ENCODE data around the gene KRT80. TPM values are rescaled to one million over a fixed set of nuclear protein-coding genes. Genes with fewer than 3 reads are reported as not detected.

KRT80 gene
- total RNA-seq, 2 donors from 2014 or later: not detected

DNA sequence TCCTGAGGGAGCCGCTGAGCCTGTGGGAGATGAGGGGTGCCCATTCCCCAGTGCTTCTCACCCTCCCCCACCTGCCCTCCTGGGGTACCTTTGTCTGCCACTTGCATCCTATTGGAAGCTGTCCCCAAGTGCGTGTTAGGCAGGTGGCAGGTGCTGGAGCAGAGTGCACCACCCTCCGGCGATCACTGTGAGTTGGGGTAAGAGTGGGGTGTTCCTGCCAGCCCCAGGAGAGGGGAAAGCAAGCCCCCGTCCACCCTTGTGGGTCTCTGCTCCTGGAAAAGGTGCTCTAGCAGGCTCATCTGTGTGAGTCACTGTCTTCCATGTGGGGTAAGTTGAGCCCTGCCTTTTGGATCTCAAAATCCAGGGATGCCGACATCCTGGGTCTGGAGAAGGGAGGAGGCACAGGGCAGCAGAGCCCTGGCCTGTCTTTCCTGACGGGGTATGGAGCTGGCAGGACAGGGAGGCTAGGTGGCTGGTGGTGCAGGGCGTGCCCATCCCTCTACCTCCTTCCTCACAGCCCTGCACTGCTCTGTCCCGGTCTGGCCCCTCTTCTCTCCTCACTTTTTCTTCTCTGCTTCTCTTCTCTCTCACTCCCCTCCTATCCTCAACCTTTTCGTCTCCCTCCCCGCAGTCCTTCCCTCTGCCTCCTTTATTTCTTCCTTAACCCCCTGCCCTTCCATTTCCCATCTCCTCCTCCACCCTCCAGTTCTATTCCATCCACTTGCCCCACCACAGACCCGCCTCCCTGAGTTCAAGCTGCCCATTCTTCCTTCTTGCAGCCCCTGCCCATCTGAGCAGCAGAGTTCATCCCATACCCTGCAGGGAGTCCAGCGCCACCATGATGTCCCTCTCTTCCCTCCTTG, 21.1 kb upstream of the KRT80 start:
- no peak for DNase-seq
- Mint-ChIP-seq H3K36me3 (ENCODE audit: insufficient read depth in 2 of 2) (no peaks in the 10 kb centered on the region), H3K4me1 (ENCODE audit: low read depth) (no peaks in the 10 kb centered on the region), H3K9me3 (no peaks in the 10 kb centered on the region), H3K27me3 (ENCODE audit: low read depth) (peaks cover 32% of the 10 kb centered on the region), H3K27ac (no peak overlapping the region), H3K4me3 (no peak overlapping the region)
- ATAC-seq (replicated peaks in 1 of 2): no peak

DNA sequence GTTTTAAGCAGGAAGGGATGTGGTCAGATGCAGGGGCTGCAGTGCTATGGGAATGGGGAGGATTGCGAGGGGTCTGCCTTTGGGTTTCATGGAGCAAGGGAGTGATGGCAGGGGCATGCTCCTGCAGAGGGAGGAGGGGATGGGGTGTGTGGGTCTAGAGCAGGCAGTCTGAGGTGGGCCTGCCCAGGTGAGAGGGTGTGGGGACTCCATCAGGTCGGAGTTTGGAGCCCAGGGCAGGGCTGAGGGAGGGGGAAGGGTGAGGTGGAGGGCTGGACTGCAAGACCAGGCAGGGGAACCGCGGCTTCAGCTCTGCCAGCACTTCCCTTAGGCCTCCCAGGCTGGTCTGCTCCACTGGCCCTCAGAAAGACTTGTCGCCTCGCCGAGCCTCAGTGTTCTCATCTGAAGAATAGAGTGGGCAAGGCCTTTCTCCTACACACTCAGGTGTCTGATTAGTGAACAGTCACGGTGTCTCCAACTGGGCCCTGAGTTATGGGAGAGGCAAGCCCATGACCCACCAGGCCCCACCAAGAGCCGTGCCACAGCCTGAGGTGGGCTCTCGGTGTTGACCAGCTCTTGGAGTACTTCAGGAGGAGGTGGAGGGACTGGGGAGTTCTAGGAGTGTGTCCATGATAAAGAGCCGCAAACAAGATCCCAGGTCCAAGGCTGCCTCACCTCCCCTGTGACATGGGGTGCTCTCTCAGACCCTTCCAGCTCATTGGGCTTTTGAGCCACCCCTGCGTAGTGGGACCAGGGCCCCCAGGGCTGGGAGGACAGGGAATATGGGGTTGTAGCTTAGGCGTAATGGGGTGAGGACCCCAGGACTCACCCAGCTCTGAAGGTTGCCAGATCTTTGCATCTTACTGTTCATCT, 20.1 kb upstream of the KRT80 start:
- no peaks in the 10 kb centered on the region for H3K9me3 Mint-ChIP-seq
- no peaks in the 10 kb centered on the region for H3K4me1 Mint-ChIP-seq (ENCODE audit: low read depth)
- H3K36me3 Mint-ChIP-seq (ENCODE audit: insufficient read depth in 2 of 2): no peaks in the 10 kb centered on the region
- H3K4me3 Mint-ChIP-seq: no peak overlapping the region
- no peak for DNase-seq
- no peak overlapping the region for H3K27ac Mint-ChIP-seq
- peaks cover 26% of the 10 kb centered on the region for H3K27me3 Mint-ChIP-seq (ENCODE audit: low read depth)
- ATAC-seq (replicated peaks in 1 of 2): no peak

- no peak for DNase-seq
- Mint-ChIP-seq H3K9me3 (no peaks in the 10 kb centered on the region), H3K4me3 (no peak overlapping the region), H3K27ac (no peak overlapping the region), H3K4me1 (ENCODE audit: low read depth) (no peaks in the 10 kb centered on the region), H3K36me3 (ENCODE audit: insufficient read depth in 2 of 2) (no peaks in the 10 kb centered on the region), H3K27me3 (ENCODE audit: low read depth) (peaks cover 26% of the 10 kb centered on the region)
- ATAC-seq (replicated peaks in 1 of 2): no peak
Measured at GRCh38 chr12:52210925-52211650, 19.3 kb upstream of the KRT80 start.

GRCh38 chr12:52210186-52210924, 18.5 kb upstream of the KRT80 start:
- no peak for DNase-seq
- no peak for ATAC-seq (replicated peaks in 1 of 2)
- Mint-ChIP-seq H3K4me3 (no peak overlapping the region), H3K36me3 (ENCODE audit: insufficient read depth in 2 of 2) (no peaks in the 10 kb centered on the region), H3K4me1 (ENCODE audit: low read depth) (no peaks in the 10 kb centered on the region), H3K27me3 (ENCODE audit: low read depth) (peaks cover 22% of the 10 kb centered on the region), H3K9me3 (no peaks in the 10 kb centered on the region), H3K27ac (no peak overlapping the region)

GRCh38 chr12:52209321-52209720, 17.5 kb upstream of the KRT80 start:
- ATAC-seq (replicated peaks in 1 of 2) (no peak), DNase-seq (no peak)
- Mint-ChIP-seq H3K9me3 (no peaks in the 10 kb centered on the region), H3K27ac (no peak overlapping the region), H3K4me3 (no peak overlapping the region), H3K4me1 (ENCODE audit: low read depth) (no peaks in the 10 kb centered on the region), H3K36me3 (ENCODE audit: insufficient read depth in 2 of 2) (no peaks in the 10 kb centered on the region), H3K27me3 (ENCODE audit: low read depth) (peaks cover 20% of the 10 kb centered on the region)

DNA sequence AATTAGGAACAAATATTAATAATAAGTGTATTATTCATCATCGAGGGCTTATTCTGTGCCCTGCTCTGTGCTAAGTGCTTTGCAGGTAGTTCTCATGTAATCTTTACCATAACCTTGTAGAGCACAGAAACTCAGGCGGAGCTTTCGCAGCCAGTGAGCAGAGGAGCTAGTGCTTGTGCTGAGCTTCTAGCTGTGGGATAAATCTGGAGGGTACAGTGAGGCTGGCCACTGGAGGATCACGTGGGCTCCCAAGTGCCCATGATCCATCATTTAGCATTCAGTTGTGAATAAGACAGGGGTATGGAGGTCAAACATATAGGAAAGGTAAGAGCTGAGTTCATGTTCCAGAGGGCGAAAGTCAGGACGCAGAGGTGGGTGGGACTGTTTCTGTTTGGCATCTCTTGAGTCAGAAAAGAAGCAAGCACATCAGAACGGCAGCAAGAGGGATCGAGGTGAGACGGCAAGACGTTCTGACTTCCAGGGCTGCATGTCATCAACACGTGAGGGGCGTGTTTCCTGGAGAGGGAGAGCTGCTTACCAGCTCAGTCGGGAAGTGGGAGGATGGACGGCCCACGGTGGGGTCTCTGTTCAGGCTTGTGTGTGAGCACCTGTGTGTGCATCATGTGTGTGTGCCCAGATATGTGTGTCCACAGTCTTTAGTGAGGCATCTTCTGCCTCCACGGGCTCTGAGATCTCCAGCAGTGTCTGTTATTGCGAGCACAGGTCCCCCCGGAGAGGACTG, 16.8 kb upstream of the KRT80 start:
- H3K36me3 Mint-ChIP-seq (ENCODE audit: insufficient read depth in 2 of 2): no peaks in the 10 kb centered on the region
- no peaks in the 10 kb centered on the region for H3K4me1 Mint-ChIP-seq (ENCODE audit: low read depth)
- no peak overlapping the region for H3K27ac Mint-ChIP-seq
- H3K4me3 Mint-ChIP-seq: no peak overlapping the region
- H3K9me3 Mint-ChIP-seq: no peaks in the 10 kb centered on the region
- ATAC-seq (replicated peaks in 1 of 2) (no peak), DNase-seq (no peak)
- peaks cover 19% of the 10 kb centered on the region for H3K27me3 Mint-ChIP-seq (ENCODE audit: low read depth)

GRCh38 chr12:52207895-52208294, 16.1 kb upstream of the KRT80 start:
- Mint-ChIP-seq H3K4me1 (ENCODE audit: low read depth) (peaks cover 4% of the 10 kb centered on the region), H3K27ac (no peak overlapping the region), H3K9me3 (no peaks in the 10 kb centered on the region), H3K4me3 (no peak overlapping the region), H3K27me3 (ENCODE audit: low read depth) (peaks cover 17% of the 10 kb centered on the region), H3K36me3 (ENCODE audit: insufficient read depth in 2 of 2) (no peaks in the 10 kb centered on the region)
- no peak for ATAC-seq (replicated peaks in 1 of 2)
- DNase-seq: no peak

DNA sequence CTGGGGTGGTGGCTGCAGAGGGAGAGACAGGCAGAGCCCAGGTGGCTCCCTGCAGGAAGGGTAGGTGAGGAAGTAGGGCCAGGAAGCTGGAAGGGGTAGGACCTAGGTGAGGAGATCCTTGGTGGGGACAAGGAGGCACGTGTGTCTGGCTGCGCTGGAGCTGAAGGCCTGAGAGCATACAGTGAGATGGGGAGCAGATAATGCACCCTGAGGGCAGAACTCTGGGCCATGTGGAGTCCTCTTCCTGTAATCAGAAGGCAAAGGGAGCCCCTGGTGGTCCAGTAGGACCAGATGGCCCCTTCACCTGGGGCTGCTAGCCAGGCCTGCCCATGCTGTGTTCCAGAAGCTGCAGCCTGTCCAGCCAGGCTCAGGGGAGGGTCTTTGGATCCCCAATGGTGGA, 15.3 kb upstream of the KRT80 start:
- no peak overlapping the region for H3K27ac Mint-ChIP-seq
- H3K4me3 Mint-ChIP-seq: no peak overlapping the region
- H3K36me3 Mint-ChIP-seq (ENCODE audit: insufficient read depth in 2 of 2): no peaks in the 10 kb centered on the region
- no peak for ATAC-seq (replicated peaks in 1 of 2)
- no peaks in the 10 kb centered on the region for H3K9me3 Mint-ChIP-seq
- peaks cover 7% of the 10 kb centered on the region for H3K4me1 Mint-ChIP-seq (ENCODE audit: low read depth)
- H3K27me3 Mint-ChIP-seq (ENCODE audit: low read depth): peaks cover 18% of the 10 kb centered on the region
- DNase-seq: no peak

DNA sequence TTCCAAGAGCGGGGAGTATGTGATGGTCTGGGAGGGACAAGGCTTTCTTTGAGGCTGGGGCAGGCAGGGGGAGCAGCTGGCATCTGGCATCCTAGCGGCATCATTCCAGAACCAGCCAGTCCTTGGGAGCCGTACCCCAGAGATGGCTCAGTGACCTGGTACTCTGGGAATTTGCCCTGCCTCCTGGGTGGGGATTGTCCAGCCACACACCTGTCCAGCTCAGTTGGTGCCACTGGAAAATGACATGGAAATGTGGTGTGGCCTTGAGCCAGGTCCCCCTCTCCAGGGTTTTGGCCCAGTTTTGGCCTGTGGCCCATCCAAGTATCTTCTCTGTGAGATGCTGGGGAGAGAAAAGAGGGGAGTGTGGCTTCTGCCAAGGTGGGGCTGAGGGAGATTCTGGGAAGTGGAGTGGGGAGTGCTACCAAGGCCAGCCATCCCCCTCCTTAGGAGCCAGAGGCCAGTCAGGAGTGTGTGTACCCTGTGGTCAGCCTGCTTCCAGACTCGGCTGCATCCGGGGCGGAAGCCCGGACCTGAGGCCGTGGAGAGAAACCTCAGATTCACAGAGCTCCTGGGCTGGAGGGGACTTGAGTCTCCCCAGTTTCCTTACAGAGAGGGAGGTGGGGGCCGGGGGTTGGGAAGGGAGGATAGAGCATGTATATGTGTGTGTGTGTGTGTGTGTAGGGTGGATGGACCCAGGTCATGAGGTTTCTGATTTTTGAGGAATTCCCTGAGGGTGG, 14.7 kb upstream of the KRT80 start:
- Mint-ChIP-seq H3K36me3 (ENCODE audit: insufficient read depth in 2 of 2) (no peaks in the 10 kb centered on the region), H3K27me3 (ENCODE audit: low read depth) (peaks cover 21% of the 10 kb centered on the region), H3K9me3 (no peaks in the 10 kb centered on the region), H3K4me3 (no peak overlapping the region), H3K27ac (no peak overlapping the region), H3K4me1 (ENCODE audit: low read depth) (peaks cover 7% of the 10 kb centered on the region)
- no peak for ATAC-seq (replicated peaks in 1 of 2)
- DNase-seq: no peak

DNA sequence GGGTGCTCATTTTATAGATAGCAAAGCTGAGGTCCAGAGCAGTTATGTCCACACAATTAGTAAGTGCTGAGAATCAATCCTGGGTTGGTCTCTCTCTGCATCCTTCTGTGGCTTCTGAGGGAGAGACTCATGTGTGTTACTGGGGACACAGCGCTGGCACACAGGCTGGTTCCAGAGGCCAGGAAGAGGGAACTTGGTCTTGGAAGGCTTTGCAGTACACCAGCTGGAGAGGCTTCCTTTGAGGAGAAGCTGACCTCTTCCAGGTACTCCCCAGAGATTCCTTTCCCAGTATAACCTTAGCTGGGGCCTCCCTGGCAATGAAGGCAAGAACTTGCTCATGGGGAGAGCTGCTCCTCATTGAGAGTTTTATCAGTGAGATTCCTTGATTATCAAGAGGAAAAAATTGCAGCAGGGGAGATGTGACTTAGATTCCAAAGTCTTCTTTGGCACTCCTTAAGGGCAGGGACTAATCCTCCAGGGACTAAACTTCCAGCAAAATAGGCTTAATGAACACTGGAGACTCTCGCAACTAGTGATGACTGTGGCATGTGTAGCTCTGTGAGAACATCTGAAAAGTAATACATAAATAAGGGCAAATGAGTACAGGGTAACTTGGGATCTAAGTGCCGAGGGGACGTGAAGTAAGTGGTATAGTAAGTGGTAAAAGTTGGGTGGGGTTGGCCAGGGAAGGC, 13.9 kb upstream of the KRT80 start:
- Mint-ChIP-seq H3K27me3 (ENCODE audit: low read depth) (peaks cover 24% of the 10 kb centered on the region), H3K9me3 (no peaks in the 10 kb centered on the region), H3K27ac (no peak overlapping the region), H3K4me3 (no peak overlapping the region), H3K36me3 (ENCODE audit: insufficient read depth in 2 of 2) (no peaks in the 10 kb centered on the region), H3K4me1 (ENCODE audit: low read depth) (peaks cover 7% of the 10 kb centered on the region)
- DNase-seq (no peak), ATAC-seq (replicated peaks in 1 of 2) (no peak)

GRCh38 chr12:52204931-52205505, 13.2 kb upstream of the KRT80 start:
- H3K36me3 Mint-ChIP-seq (ENCODE audit: insufficient read depth in 2 of 2): no peaks in the 10 kb centered on the region
- H3K9me3 Mint-ChIP-seq: no peaks in the 10 kb centered on the region
- no peak overlapping the region for H3K4me3 Mint-ChIP-seq
- H3K27me3 Mint-ChIP-seq (ENCODE audit: low read depth): peaks cover 24% of the 10 kb centered on the region
- H3K4me1 Mint-ChIP-seq (ENCODE audit: low read depth): peaks cover 7% of the 10 kb centered on the region
- ATAC-seq (replicated peaks in 1 of 2): no peak
- H3K27ac Mint-ChIP-seq: no peak overlapping the region
- DNase-seq: no peak

Data from activated T-cell treated with anti-CD3 and anti-CD28 coated beads, Interleukin-2, amount 50 U/mL, for 72 hours (primary cell).